Fibroblast of skin of left biceps (primary cell): Measurements from ENCODE around the gene RGMB.

Experiments used
- DNase-seq, 2 experiments: peaks; one replicate each; pipeline ENCODE4 v3.0.0-alpha.2; 2013; ENCODE audit warnings: low read depth in 2 of 2

Gene RGMB

GRCh38 chr5:98785244-98785643 lies 11.8 kb downstream of the RGMB start:
- DNase-seq = no peak

GRCh38 chr5:98786191-98786853 lies 12.9 kb downstream of the RGMB start:
- no peak for DNase-seq

- DNase-seq = no peak
Measured at GRCh38 chr5:98787131-98787719, 13.8 kb downstream of the RGMB start.

GRCh38 chr5:98789029-98789428 lies 15.6 kb downstream of the RGMB start:
- no peak for DNase-seq

GRCh38 chr5:98791001-98791519 lies 17.6 kb downstream of the RGMB start:
- DNase-seq = no peak

GRCh38 chr5:98791898-98792580 lies 18.6 kb downstream of the RGMB start:
- no peak for DNase-seq

- DNase-seq = no peak
Measured at GRCh38 chr5:98793223-98793622, 19.8 kb downstream of the RGMB start.

- DNase-seq = no peak
Measured at GRCh38 chr5:98794001-98794400, 20.5 kb downstream of the RGMB start.

GRCh38 chr5:98794414-98795080 lies 21.1 kb downstream of the RGMB start:
- DNase-seq = no peak

GRCh38 chr5:98795243-98795642 lies 21.8 kb downstream of the RGMB start:
- DNase-seq = no peak

- peak; percentile 50 to 56 for DNase-seq
Measured at GRCh38 chr5:98796197-98796972, 22.9 kb downstream of the RGMB start.

GRCh38 chr5:98798371-98798770 lies 24.9 kb downstream of the RGMB start:
- no peak for DNase-seq

- DNase-seq = no peak
Measured at GRCh38 chr5:98798847-98799246, 25.4 kb downstream of the RGMB start.

GRCh38 chr5:98804066-98804465 lies 30.6 kb downstream of the RGMB start:
- no peak for DNase-seq

GRCh38 chr5:98805070-98805469 lies 31.6 kb downstream of the RGMB start:
- no peak for DNase-seq

GRCh38 chr5:98807806-98808205 lies 34.3 kb downstream of the RGMB start:
- DNase-seq = no peak

- DNase-seq = no peak
Measured at GRCh38 chr5:98810206-98810605, 36.7 kb downstream of the RGMB start.

GRCh38 chr5:98813755-98814154 lies 40.3 kb downstream of the RGMB start:
- no peak for DNase-seq

GRCh38 chr5:98816582-98817222 lies 43.2 kb downstream of the RGMB start:
- no peak for DNase-seq

- no peak for DNase-seq
Measured at GRCh38 chr5:98825582-98826375, 52.3 kb downstream of the RGMB start.
